NCI-H187 treated with DMSO at 0.1 percent for 48 hours (cell line): ENCODE results near the gene ZNF701.
"Not testable (repeated sequence)": the region's sequence is repeated elsewhere in the genome, so short reads cannot be mapped to it uniquely, and the experiment has no call there.

Experiments
- DNase-seq: peaks from one replicate; lab custom pipeline; 2025; lab: John Stamatoyannopoulos, UW

Gene ZNF701

GRCh38 chr19:52570000-52570861 lies at the start of gene ZNF701:
TSS of gene ZNF701 (plus strand) at chr19:52570287. CDS start at chr19:52574148, 3,861 bp downstream.
- peak; percentile 81 for DNase-seq

DNA sequence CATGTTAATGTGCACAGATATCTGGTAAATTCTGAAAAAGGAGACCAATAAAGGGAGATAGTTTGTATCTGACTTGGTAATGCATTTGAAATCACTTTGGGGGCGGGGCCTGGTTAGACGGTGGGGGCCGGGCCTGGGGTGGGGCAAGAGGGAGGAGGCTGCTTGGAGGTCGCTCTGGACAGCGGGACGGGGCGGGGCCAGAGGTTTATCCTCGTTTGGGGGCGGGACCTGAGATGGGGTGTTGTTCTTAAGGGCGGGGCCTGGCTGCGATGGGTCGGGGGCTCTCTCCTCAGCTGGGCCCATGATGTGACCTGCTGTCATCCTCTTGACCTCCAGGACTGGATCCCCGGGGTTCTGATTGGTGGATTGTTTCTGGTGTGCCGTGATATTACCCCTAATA lies 47.5 kb upstream of the ZNF701 start:
- no peak for DNase-seq

DNA sequence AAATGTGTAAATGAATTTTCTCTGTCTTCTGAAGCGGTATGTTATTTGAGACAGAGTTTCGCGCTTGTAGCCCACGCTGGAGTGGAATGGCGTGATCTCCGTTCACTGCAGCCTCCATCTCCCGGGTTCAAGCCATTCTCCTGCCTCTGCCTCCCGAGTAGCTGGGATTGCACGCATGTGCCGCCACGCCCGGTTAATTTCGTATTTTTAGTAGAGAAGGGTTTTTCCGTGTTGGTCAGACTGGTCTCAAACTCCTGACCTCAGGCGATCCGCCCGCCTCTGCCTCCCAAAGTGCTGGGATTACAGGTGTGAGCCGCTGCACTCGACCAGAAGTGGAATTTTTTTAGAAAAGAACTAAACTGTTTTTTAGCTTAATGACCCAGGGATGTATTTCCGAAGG lies 46.0 kb upstream of the ZNF701 start:
- no peak for DNase-seq

GRCh38 chr19:52527134-52527955 lies 42.7 kb upstream of the ZNF701 start, which contains the start of gene ZNF808:
TSS of gene ZNF808 (plus strand) at chr19:52527668. CDS start at chr19:52543285, 15,617 bp downstream.
- peak; percentile 76 for DNase-seq

GRCh38 chr19:52527956-52528351 lies 42.1 kb upstream of the ZNF701 start:
- no peak for DNase-seq

DNA sequence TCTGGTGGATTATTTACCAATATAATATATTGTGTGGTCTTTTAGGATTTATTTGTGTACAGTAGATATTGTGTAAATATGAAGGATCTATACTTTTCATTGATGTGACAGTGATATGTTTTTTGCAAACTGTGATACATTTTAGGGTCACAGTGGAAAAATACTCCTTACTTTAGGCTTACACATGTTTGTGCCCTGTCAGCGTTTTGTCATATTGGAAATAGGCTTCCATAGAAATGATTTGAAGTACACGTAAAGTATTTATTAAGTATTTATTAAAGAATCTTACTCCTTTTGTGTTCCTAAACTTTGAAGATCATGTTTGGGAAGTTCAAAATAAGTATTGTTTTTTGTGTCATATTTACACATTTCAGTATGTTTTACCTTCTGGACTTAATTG lies 37.6 kb upstream of the ZNF701 start:
- no peak for DNase-seq

- DNase-seq: no peak
Measured at GRCh38 chr19:52533901-52534300, 36.2 kb upstream of the ZNF701 start.

DNA sequence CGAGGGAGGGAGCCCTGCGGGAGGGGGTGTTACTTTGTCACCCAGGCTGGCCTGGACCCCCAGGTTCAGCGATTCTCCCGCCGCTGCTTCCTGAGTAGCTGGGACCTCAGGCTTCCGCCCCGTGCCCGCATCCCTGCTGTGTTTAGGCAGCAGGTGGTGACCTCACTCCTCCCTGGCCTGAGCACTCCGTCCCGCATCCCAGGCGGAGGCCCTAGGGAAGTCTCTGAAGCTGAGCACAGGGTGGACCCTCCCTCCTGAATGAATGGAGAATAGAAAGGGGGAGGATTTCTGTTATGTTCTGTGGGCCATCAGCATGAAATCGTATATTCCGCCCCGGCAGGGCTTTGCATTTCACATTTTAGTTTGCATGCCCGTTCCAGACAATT lies 34.7 kb upstream of the ZNF701 start:
- not testable (repeated sequence) for DNase-seq

DNA sequence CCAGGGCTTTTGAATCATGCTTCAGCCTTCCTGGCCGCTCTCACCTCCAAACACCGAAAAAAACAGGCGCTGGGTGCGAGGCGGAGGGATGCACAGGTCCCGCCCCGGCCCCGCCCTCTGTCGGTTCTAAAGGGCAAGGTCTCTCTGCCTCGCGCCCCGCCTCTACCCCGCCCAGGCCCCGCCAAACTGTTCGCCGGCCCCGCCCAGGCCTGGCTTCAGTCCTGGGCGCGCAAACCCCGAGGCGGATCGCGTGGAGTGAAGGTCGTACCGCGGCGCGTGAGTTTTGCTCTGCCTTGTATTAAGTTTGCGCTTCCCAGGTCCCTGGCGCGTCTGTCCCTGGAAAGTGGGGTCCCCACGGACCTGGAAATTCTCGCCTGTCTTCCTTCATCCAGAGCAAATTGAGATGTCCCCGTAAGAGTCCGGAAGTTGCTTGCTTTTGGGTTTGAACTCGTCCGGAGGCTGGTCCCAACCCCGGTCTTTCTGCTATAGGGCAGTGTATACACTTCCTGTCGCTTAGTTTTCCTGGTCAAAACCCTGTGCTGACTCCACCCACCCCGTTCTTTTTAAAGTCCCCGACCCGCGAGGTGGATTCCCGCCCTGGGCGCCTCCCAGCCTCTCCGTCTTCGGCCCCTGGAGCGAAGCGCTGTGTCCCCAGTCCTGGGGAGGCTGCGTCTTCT lies 34.2 kb upstream of the ZNF701 start:
- DNase-seq: no peak

- DNase-seq: no peak
Measured at GRCh38 chr19:52536448-52536800, 33.7 kb upstream of the ZNF701 start.

GRCh38 chr19:52538815-52539214 lies 31.3 kb upstream of the ZNF701 start:
- not testable (repeated sequence) for DNase-seq

DNA sequence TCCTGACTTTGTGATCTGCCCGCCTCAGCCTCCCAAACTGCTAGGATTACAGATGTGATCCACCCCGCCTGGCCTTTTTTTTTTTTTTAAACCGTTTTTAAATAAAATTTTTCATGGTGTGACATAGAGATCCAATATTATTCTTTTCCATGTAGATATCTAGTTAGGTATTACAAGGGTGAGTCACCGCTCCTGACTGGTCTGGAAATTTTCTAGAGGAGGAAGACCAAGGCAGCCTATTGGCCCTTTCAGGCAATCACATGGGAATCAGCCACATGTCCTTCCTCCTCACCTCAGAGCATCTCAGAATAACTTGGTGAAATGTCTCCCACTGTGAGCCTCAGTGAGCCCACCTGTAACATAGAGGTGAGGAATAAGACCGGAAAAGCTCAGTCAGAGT lies 28.9 kb upstream of the ZNF701 start:
- DNase-seq: not testable (repeated sequence)

DNA sequence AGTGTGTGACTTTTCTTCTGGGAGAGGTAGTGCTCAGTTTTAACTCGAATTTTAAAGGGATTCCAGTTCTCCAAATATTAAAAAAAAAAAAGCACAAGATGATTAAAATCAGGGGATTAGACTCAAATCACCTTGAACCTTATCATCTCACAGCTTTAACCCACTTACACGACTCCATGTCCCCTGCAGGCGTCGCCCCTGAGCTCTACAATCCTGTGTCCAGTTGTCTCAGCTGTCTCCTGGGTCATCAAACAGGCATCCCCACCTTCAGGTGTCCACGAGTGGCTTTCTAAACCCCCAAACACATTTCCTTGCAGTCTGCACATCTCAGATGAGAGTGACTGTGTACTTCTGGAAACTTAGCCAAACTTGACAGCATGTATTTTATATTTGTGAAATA lies 28.5 kb upstream of the ZNF701 start:
- DNase-seq: no peak

- not testable (repeated sequence) for DNase-seq
Measured at GRCh38 chr19:52542541-52542940, 27.5 kb upstream of the ZNF701 start.

GRCh38 chr19:52542984-52543664 lies 27.0 kb upstream of the ZNF701 start:
- DNase-seq: no peak

DNA sequence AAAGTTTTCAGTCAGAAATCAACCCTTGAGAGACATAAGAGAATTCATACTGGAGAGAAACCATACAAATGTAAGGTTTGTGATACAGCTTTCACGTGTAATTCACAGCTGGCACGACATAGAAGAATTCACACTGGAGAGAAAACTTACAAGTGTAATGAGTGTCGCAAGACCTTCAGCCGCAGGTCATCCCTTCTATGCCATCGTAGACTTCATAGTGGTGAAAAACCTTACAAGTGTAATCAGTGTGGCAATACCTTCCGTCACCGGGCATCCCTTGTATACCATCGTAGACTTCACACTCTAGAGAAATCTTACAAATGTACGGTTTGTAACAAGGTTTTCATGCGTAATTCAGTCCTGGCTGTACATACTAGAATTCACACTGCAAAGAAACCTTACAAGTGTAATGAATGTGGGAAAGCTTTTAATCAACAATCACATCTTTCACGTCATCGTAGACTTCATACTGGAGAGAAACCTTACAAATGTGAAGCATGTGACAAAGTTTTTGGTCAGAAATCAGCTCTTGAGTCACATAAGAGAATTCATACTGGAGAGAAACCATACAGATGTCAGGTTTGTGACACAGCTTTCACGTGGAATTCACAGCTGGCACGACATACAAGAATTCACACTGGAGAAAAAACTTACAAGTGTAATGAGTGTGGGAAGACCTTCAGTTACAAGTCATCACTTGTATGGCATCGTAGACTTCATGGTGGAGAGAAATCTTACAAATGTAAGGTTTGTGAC lies 15.7 kb upstream of the ZNF701 start:
- DNase-seq: no peak

GRCh38 chr19:52557231-52557995 lies 12.7 kb upstream of the ZNF701 start:
- no peak for DNase-seq

- DNase-seq: not testable (repeated sequence)
Measured at GRCh38 chr19:52558732-52559445, 11.2 kb upstream of the ZNF701 start.

- not testable (repeated sequence) for DNase-seq
Measured at GRCh38 chr19:52561611-52562010, 8.5 kb upstream of the ZNF701 start.

GRCh38 chr19:52566121-52566520 lies 4.0 kb upstream of the ZNF701 start:
- DNase-seq: no peak
